ENCODE data around the gene RNPS1.

RNPS1 gene

DNA sequence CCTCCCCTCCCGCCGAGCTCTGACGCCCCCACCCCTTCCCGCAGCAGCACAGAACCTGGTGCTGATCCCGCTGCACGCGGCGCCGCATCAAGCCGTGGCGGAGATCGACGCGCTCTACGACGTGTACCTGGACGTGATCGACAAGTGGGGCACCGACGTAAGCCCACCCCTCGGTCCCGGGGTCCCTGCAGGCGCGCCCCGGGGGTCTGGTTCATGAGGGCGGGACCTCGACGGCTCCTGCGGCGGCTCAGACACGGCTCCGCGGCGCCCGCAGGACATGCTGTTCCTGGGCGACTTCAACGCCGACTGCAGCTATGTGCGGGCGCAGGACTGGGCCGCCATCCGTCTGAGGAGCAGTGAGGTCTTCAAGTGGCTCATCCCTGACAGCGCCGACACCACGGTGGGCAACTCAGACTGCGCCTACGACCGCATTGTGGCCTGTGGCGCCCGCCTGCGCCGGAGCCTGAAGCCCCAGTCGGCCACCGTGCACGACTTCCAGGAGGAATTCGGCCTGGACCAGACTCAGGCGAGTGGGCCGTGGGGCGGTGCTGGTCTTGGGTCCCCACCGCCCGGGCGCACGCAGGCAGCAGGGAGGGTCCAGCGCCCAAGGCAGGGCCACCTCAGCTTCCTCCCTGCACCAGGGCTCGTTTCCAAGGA, 30.3 kb downstream of the RNPS1 start:
- Histone ChIP-seq H3K36me3 (ENCODE audit: insufficient read depth, low read length) (peaks cover 47% of the 10 kb centered on the region), H3K27me3 (ENCODE audit: control insufficient read depth, insufficient read depth, low read length) (no peaks in the 10 kb centered on the region), H3K4me2 (ENCODE audit: low read length) (no peak overlapping the region), H3K9me3 (replicated peaks; ENCODE audit: low read length) (no peaks in the 10 kb centered on the region), H3K4me1 (ENCODE audit: control insufficient read depth, insufficient read depth, low read length) (peaks cover 21% of the 10 kb centered on the region), H3K4me3 (ENCODE audit: low read length) (no peak overlapping the region), H3K9ac (ENCODE audit: low read depth, low read length) (no peak overlapping the region)

DNA sequence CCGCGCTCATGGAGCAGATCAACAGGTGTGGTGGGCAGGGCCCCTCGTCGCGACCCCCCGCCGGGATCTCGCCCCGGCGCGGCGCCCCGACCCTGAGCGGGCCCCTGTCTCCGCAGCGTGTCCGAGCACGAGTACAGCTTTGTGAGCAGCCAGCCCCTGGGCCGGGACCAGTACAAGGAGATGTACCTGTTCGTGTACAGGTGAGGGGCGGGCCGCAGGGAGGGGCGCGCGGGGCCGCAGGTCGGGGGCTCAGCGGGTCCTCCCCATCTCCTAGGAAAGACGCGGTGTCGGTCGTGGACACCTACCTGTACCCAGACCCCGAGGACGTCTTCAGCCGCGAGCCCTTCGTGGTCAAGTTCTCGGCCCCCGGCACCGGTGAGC, 30.8 kb downstream of the RNPS1 start:
- Histone ChIP-seq H3K27me3 (ENCODE audit: control insufficient read depth, insufficient read depth, low read length) (no peaks in the 10 kb centered on the region), H3K36me3 (ENCODE audit: insufficient read depth, low read length) (peaks cover 47% of the 10 kb centered on the region), H3K4me2 (ENCODE audit: low read length) (peak overlapping the region; percentile 23), H3K9me3 (replicated peaks; ENCODE audit: low read length) (no peaks in the 10 kb centered on the region), H3K4me1 (ENCODE audit: control insufficient read depth, insufficient read depth, low read length) (peaks cover 22% of the 10 kb centered on the region), H3K9ac (ENCODE audit: low read depth, low read length) (no peak overlapping the region), H3K4me3 (ENCODE audit: low read length) (no peak overlapping the region)

DNA sequence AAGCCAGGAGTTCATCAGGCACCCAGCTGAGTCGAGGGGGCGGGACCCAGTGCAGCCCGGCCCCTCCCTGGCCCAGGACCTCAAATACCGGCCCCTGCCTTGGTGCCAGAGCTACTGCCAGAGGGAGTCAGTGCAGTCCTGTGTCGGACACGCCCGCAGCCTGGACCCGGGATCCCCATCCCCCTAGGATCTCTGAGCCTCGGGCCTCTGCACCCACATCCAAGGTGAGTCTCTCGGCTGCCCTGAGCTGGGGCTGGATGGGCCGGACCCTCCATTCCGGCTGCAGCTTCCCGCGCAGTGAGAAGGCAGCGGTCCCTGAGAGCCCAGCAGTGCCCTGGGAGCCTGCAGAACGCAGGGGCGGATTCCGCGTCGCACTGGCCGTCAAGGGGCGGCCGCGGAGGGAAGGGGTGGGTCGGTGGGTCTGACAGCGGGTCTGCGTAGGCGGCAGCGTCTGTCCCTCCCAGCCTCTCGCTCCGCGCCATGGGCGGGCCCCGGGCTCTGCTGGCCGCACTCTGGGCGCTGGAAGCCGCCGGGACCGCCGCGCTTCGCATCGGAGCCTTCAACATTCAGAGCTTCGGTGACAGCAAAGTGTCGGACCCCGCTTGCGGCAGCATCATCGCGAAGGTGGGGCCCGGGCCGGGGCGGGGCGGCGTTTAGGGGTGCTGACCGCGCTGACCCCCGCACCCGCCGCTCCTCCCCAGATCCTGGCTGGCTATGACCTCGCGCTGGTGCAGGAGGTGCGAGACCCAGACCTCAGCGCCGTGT, 31.4 kb downstream of the RNPS1 start, which contains the start of gene DNASE1L2:
Gene DNASE1L2 (plus strand): TSS at position 108 of the 765 bp plus-strand sequence. CDS start 373 bp downstream, at position 481.
- no peak within 1 kb of the TSS for H3K4me3 ChIP-seq (ENCODE audit: low read length)
- no peak within 1 kb of the TSS for H3K9ac ChIP-seq (ENCODE audit: low read depth, low read length)
- peaks cover 27% of the 10 kb centered on the region for H3K4me1 ChIP-seq (ENCODE audit: control insufficient read depth, insufficient read depth, low read length)

DNA sequence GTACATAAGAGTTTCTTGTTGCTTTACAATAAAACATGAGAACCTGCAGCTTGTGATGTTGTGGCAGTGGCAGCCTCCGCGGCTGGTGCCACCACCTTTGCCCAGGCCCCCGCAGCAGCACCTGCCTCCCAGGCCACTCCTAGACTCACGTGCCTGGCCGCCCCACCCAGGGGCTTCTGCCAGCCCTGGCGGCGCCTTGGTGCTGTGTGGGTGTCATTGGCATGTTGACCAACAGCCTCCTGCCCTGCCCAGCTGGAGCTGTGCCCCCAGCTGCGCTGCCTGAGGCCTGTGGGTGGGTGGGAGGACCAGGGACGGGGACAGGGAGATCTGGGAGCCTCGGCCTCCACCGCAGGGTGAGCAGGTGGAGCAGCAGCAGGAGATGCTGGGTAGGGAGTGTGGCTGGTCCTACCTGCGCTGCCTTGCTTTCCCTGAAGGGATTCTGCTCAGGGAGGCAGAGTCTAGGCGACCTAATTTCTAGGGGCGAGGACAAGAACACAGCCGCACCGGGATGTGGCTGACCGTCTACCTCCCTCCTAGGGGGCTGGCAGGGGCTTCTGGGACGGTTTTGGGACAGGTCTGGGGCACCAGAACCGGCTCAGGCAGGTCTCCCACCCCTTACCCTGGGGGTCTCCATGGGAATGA, 32.1 kb downstream of the RNPS1 start:
- no peaks in the 10 kb centered on the region for H3K9me3 ChIP-seq (replicated peaks; ENCODE audit: low read length)
- peak overlapping the region; percentile 7 for H3K4me2 ChIP-seq (ENCODE audit: low read length)
- H3K27me3 ChIP-seq (ENCODE audit: control insufficient read depth, insufficient read depth, low read length): no peaks in the 10 kb centered on the region
- H3K4me3 ChIP-seq (ENCODE audit: low read length): no peak overlapping the region
- H3K9ac ChIP-seq (ENCODE audit: low read depth, low read length): no peak overlapping the region
- H3K36me3 ChIP-seq (ENCODE audit: insufficient read depth, low read length): peaks cover 54% of the 10 kb centered on the region
- peaks cover 33% of the 10 kb centered on the region for H3K4me1 ChIP-seq (ENCODE audit: control insufficient read depth, insufficient read depth, low read length)

More for the DNA sequence above, 31.4 kb downstream of the RNPS1 start, which contains the start of gene DNASE1L2:
- H3K4me2 ChIP-seq (ENCODE audit: low read length): peak within 1 kb of the TSS; percentile 23
- no peaks in the 10 kb centered on the region for H3K27me3 ChIP-seq (ENCODE audit: control insufficient read depth, insufficient read depth, low read length)
- H3K9me3 ChIP-seq (replicated peaks; ENCODE audit: low read length): no peaks in the 10 kb centered on the region
- H3K36me3 ChIP-seq (ENCODE audit: insufficient read depth, low read length): peaks cover 53% of the 10 kb centered on the region

DNA sequence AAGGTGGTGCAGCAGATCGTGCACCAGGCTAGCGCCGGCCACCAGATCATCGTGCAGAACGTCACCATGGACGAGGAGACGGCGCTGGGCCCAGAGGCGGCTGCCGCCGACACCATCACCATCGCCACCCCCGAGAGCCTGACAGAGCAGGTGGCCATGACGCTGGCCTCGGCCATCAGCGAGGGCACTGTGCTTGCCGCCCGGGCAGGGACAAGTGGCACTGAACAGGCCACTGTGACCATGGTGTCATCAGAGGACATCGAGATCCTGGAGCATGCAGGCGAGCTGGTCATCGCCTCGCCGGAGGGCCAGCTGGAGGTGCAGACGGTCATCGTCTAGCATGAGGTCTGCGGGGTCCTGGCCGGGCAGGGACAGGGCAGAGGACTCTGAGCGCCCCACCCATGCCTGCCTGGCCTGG, 32.7 kb downstream of the RNPS1 start:
- Histone ChIP-seq H3K4me3 (ENCODE audit: low read length) (no peak overlapping the region), H3K4me1 (ENCODE audit: control insufficient read depth, insufficient read depth, low read length) (peaks cover 37% of the 10 kb centered on the region), H3K36me3 (ENCODE audit: insufficient read depth, low read length) (peaks cover 59% of the 10 kb centered on the region)

DNA sequence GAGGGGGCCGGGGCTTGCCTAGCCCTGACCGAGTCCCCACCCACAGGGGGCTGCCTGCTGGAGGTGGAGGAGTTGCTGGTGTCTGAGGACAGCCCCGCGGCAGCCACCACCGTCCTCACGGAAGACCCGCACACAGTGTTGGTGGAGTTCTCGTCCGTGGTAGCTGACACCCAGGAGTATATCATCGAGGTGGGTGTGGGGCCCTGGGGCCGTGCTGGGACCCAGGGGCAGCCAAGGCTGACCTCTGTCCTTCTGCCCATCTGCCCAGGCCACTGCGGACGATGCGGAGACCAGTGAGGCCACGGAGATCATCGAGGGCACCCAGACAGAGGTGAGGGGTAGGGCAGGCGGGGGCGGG, 33.1 kb downstream of the RNPS1 start:
- Histone ChIP-seq H3K4me1 (ENCODE audit: control insufficient read depth, insufficient read depth, low read length) (peaks cover 37% of the 10 kb centered on the region), H3K9me3 (replicated peaks; ENCODE audit: low read length) (no peaks in the 10 kb centered on the region), H3K36me3 (ENCODE audit: insufficient read depth, low read length) (peaks cover 62% of the 10 kb centered on the region), H3K9ac (ENCODE audit: low read depth, low read length) (no peak overlapping the region), H3K27me3 (ENCODE audit: control insufficient read depth, insufficient read depth, low read length) (no peaks in the 10 kb centered on the region), H3K4me3 (ENCODE audit: low read length) (no peak overlapping the region), H3K4me2 (ENCODE audit: low read length) (no peak overlapping the region)

More for the DNA sequence above, 32.7 kb downstream of the RNPS1 start:
- no peak overlapping the region for H3K9ac ChIP-seq (ENCODE audit: low read depth, low read length)
- no peaks in the 10 kb centered on the region for H3K27me3 ChIP-seq (ENCODE audit: control insufficient read depth, insufficient read depth, low read length)
- no peak overlapping the region for H3K4me2 ChIP-seq (ENCODE audit: low read length)
- H3K9me3 ChIP-seq (replicated peaks; ENCODE audit: low read length): no peaks in the 10 kb centered on the region

DNA sequence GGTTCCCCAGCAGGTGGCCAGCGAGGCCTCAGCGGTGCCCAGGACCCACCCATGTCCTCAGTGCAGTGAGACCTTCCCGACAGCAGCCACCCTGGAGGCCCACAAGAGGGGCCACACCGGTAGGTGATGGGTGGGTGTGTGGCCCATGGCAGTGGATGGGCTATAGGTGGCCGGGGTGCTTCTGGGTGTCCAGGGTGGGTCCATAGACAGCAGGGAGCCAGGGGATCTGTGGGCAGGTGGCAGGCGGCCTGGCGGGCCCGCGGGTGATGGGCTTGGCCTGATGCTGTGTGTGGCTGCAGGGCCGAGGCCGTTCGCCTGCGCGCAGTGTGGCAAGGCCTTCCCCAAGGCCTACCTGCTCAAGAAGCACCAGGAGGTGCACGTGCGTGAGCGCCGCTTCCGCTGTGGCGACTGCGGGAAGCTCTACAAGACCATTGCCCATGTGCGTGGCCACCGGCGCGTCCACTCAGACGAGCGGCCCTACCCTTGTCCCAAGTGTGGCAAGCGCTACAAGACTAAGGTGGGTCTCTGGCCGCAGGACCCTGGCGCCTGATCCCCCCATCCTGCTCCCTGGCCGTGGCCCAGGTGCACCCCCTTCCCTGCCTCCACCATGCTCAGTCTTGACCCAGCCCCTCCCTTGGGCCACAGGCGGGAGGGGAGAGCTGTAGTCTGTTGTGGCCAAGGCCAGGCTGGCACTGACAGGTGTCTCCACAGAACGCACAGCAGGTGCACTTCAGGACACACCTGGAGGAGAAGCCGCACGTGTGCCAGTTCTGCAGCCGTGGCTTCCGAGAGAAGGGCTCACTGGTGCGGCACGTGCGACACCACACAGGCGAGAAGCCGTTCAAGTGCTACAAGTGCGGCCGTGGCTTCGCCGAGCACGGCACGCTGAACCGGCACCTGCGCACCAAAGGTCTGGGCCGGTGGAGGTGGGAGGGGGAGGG, 33.8 kb downstream of the RNPS1 start:
- no peaks in the 10 kb centered on the region for H3K9me3 ChIP-seq (replicated peaks; ENCODE audit: low read length)
- no peak overlapping the region for H3K9ac ChIP-seq (ENCODE audit: low read depth, low read length)
- no peak overlapping the region for H3K4me2 ChIP-seq (ENCODE audit: low read length)
- H3K4me3 ChIP-seq (ENCODE audit: low read length): no peak overlapping the region
- no peaks in the 10 kb centered on the region for H3K27me3 ChIP-seq (ENCODE audit: control insufficient read depth, insufficient read depth, low read length)
- H3K36me3 ChIP-seq (ENCODE audit: insufficient read depth, low read length): peaks cover 66% of the 10 kb centered on the region
- H3K4me1 ChIP-seq (ENCODE audit: control insufficient read depth, insufficient read depth, low read length): peaks cover 36% of the 10 kb centered on the region

DNA sequence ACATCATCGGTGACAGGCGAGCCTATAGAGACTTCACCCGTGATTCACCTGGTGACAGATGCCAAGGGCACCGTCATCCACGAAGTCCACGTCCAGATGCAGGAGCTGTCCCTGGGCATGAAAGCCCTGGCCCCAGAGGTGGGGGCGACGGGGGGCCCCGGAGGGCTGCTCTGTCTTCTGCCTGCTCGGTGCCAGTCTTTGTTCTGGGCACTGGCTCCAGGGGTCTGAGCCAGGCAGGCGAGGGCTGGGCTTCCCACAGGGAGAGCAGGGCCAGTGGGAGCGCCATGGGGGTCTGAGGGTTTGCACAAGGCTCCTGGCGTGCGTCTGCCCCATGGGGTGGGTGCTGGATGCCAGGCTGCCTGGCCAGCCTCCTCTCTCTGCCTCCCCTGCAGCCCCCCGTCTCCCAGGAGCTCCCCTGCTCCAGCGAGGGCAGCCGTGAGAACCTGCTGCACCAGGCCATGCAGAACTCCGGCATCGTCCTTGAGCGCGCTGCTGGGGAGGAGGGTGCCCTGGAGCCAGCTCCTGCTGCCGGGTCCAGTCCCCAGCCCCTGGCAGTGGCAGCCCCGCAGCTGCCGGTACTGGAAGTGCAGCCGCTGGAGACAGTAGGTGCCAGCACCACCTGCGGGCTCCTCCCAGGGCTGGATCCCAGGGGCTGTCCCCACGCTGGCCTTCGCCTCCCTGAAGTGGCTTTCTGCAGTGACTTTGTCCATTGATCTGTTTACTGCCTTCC, 34.7 kb downstream of the RNPS1 start:
- H3K4me3 ChIP-seq (ENCODE audit: low read length): no peak overlapping the region
- peaks cover 35% of the 10 kb centered on the region for H3K4me1 ChIP-seq (ENCODE audit: control insufficient read depth, insufficient read depth, low read length)
- H3K9ac ChIP-seq (ENCODE audit: low read depth, low read length): no peak overlapping the region
- H3K4me2 ChIP-seq (ENCODE audit: low read length): no peak overlapping the region
- peaks cover 65% of the 10 kb centered on the region for H3K36me3 ChIP-seq (ENCODE audit: insufficient read depth, low read length)
- H3K27me3 ChIP-seq (ENCODE audit: control insufficient read depth, insufficient read depth, low read length): no peaks in the 10 kb centered on the region
- H3K9me3 ChIP-seq (replicated peaks; ENCODE audit: low read length): no peaks in the 10 kb centered on the region

DNA sequence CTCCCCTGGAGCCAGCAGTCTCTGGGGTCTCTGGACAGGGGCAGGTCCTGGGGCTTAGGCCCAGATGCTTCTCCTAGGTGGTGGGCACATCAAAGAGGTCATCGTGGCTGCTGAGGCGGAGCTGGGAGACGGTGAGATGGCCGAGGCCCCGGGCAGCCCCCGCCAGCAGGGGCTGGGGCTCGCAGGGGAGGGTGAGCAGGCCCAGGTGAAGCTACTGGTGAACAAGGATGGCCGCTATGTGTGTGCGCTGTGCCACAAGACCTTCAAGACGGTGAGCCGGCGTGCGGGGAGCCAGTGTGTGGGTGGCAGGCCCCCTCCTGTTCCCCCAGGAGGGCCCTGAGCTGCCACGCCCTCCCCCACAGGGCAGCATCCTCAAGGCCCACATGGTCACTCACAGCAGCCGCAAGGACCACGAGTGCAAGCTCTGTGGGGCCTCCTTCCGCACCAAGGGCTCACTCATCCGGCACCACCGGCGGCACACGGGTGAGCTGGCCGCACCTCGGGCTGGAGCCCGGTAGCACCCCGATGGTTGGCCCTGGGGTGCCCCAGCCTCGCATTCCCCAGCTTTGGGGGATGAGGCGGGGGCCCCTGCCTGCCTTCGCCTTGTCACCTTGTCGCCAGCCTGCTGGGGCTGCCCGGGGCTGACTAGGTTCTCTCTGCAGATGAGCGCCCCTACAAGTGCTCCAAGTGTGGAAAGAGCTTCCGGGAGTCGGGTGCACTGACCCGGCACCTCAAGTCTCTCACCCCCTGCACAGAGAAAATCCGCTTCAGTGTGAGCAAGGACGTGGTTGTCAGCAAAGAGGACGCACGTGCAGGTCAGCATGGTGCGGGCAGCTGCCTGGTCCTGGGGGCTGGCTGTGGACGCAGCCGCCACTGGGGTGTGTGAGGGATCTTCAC, 35.6 kb downstream of the RNPS1 start:
- H3K36me3 ChIP-seq (ENCODE audit: insufficient read depth, low read length): peaks cover 65% of the 10 kb centered on the region
- H3K27me3 ChIP-seq (ENCODE audit: control insufficient read depth, insufficient read depth, low read length): no peaks in the 10 kb centered on the region
- no peak overlapping the region for H3K4me2 ChIP-seq (ENCODE audit: low read length)
- H3K9ac ChIP-seq (ENCODE audit: low read depth, low read length): no peak overlapping the region
- H3K4me1 ChIP-seq (ENCODE audit: control insufficient read depth, insufficient read depth, low read length): peaks cover 35% of the 10 kb centered on the region
- no peak overlapping the region for H3K4me3 ChIP-seq (ENCODE audit: low read length)
- no peaks in the 10 kb centered on the region for H3K9me3 ChIP-seq (replicated peaks; ENCODE audit: low read length)
